ENCODE data around the gene C5orf46.

C5orf46 gene

DNA sequence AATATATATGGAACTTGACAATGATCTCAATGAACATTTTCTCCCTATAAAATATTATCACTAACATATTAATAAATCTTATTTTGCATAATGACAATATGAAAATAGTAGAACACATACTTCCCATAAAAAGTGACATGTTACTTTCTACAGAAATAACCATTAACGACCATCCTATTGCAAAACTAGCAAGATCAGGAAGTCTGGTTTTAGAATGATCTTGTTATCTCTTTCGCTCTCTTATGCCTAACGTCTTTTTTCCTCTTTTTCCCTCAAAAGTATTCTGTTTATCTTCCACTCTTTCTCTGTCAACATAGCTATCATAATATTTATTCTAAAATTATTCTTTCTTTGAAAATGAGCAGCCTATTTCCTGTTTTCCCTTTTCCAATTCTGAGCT lies 21.6 kb upstream of the C5orf46 start:
- no peak for ATAC-seq
- TF ChIP-seq ZNF70 (CRISPR knock-in tag; IDR thresholded peaks at IDR 0.05), result no peak
- no peak for TF ChIP-seq PPARA (CRISPR knock-in tag; IDR thresholded peaks at IDR 0.05; ENCODE audit: borderline replicate concordance)
- no peak for TF ChIP-seq ZNF8 (CRISPR knock-in tag; IDR thresholded peaks at IDR 0.05)
- no peak for TF ChIP-seq OSR1 (CRISPR knock-in tag; IDR thresholded peaks at IDR 0.05)
- TF ChIP-seq ISL1 (CRISPR knock-in tag; IDR thresholded peaks at IDR 0.05), result no peak
- TF ChIP-seq, protein P1, sequence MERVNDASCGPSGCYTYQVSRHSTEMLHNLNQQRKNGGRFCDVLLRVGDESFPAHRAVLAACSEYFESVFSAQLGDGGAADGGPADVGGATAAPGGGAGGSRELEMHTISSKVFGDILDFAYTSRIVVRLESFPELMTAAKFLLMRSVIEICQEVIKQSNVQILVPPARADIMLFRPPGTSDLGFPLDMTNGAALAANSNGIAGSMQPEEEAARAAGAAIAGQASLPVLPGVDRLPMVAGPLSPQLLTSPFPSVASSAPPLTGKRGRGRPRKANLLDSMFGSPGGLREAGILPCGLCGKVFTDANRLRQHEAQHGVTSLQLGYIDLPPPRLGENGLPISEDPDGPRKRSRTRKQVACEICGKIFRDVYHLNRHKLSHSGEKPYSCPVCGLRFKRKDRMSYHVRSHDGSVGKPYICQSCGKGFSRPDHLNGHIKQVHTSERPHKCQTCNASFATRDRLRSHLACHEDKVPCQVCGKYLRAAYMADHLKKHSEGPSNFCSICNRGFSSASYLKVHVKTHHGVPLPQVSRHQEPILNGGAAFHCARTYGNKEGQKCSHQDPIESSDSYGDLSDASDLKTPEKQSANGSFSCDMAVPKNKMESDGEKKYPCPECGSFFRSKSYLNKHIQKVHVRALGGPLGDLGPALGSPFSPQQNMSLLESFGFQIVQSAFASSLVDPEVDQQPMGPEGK (CRISPR knock-in tag; IDR thresholded peaks at IDR 0.05; ENCODE audit: borderline replicate concordance), result no peak
- TF ChIP-seq, protein P2, sequence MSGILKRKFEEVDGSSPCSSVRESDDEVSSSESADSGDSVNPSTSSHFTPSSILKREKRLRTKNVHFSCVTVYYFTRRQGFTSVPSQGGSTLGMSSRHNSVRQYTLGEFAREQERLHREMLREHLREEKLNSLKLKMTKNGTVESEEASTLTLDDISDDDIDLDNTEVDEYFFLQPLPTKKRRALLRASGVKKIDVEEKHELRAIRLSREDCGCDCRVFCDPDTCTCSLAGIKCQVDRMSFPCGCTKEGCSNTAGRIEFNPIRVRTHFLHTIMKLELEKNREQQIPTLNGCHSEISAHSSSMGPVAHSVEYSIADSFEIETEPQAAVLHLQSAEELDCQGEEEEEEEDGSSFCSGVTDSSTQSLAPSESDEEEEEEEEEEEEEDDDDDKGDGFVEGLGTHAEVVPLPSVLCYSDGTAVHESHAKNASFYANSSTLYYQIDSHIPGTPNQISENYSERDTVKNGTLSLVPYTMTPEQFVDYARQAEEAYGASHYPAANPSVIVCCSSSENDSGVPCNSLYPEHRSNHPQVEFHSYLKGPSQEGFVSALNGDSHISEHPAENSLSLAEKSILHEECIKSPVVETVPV (CRISPR knock-in tag; IDR thresholded peaks at IDR 0.05), result no peak
- no peak for TF ChIP-seq TOX (CRISPR knock-in tag; IDR thresholded peaks at IDR 0.05; ENCODE audit: borderline replicate concordance)
- TF ChIP-seq TCF4 (CRISPR knock-in tag; IDR thresholded peaks at IDR 0.05; ENCODE audit: borderline replicate concordance), result no peak
- TF ChIP-seq SNAI2 (CRISPR knock-in tag; IDR thresholded peaks at IDR 0.05), result no peak
- TF ChIP-seq ZFP30 (CRISPR knock-in tag; IDR thresholded peaks at IDR 0.05), result no peak
- no peak for TF ChIP-seq ESRRG (CRISPR knock-in tag; IDR thresholded peaks at IDR 0.05)
- no peak for TF ChIP-seq CSDC2 (CRISPR knock-in tag; IDR thresholded peaks at IDR 0.05)
- TF ChIP-seq ARNTL (CRISPR knock-in tag; IDR thresholded peaks at IDR 0.05; ENCODE audit: borderline replicate concordance, low read depth), result no peak
- TF ChIP-seq GLIS3 (CRISPR knock-in tag; IDR thresholded peaks at IDR 0.05), result no peak
- no peak for TF ChIP-seq ZC3H10 (CRISPR knock-in tag; IDR thresholded peaks at IDR 0.05)
- TF ChIP-seq, protein P3, sequence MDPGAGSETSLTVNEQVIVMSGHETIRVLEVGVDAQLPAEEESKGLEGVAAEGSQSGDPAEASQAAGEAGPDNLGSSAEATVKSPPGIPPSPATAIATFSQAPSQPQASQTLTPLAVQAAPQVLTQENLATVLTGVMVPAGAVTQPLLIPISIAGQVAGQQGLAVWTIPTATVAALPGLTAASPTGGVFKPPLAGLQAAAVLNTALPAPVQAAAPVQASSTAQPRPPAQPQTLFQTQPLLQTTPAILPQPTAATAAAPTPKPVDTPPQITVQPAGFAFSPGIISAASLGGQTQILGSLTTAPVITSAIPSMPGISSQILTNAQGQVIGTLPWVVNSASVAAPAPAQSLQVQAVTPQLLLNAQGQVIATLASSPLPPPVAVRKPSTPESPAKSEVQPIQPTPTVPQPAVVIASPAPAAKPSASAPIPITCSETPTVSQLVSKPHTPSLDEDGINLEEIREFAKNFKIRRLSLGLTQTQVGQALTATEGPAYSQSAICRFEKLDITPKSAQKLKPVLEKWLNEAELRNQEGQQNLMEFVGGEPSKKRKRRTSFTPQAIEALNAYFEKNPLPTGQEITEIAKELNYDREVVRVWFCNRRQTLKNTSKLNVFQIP (CRISPR knock-in tag; IDR thresholded peaks at IDR 0.05; ENCODE audit: borderline replicate concordance, low read depth), result no peak
- no peak for TF ChIP-seq ZNF565 (CRISPR knock-in tag; conservative IDR thresholded peaks at IDR 0.05; ENCODE audit: low read depth)
- TF ChIP-seq, protein P4, sequence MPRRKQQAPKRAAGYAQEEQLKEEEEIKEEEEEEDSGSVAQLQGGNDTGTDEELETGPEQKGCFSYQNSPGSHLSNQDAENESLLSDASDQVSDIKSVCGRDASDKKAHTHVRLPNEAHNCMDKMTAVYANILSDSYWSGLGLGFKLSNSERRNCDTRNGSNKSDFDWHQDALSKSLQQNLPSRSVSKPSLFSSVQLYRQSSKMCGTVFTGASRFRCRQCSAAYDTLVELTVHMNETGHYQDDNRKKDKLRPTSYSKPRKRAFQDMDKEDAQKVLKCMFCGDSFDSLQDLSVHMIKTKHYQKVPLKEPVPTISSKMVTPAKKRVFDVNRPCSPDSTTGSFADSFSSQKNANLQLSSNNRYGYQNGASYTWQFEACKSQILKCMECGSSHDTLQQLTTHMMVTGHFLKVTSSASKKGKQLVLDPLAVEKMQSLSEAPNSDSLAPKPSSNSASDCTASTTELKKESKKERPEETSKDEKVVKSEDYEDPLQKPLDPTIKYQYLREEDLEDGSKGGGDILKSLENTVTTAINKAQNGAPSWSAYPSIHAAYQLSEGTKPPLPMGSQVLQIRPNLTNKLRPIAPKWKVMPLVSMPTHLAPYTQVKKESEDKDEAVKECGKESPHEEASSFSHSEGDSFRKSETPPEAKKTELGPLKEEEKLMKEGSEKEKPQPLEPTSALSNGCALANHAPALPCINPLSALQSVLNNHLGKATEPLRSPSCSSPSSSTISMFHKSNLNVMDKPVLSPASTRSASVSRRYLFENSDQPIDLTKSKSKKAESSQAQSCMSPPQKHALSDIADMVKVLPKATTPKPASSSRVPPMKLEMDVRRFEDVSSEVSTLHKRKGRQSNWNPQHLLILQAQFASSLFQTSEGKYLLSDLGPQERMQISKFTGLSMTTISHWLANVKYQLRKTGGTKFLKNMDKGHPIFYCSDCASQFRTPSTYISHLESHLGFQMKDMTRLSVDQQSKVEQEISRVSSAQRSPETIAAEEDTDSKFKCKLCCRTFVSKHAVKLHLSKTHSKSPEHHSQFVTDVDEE (CRISPR knock-in tag; IDR thresholded peaks at IDR 0.05), result no peak
- TF ChIP-seq, protein P5, sequence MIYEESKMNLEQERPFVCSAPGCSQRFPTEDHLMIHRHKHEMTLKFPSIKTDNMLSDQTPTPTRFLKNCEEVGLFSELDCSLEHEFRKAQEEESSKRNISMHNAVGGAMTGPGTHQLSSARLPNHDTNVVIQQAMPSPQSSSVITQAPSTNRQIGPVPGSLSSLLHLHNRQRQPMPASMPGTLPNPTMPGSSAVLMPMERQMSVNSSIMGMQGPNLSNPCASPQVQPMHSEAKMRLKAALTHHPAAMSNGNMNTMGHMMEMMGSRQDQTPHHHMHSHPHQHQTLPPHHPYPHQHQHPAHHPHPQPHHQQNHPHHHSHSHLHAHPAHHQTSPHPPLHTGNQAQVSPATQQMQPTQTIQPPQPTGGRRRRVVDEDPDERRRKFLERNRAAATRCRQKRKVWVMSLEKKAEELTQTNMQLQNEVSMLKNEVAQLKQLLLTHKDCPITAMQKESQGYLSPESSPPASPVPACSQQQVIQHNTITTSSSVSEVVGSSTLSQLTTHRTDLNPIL (CRISPR knock-in tag; IDR thresholded peaks at IDR 0.05; ENCODE audit: low read depth), result no peak

DNA sequence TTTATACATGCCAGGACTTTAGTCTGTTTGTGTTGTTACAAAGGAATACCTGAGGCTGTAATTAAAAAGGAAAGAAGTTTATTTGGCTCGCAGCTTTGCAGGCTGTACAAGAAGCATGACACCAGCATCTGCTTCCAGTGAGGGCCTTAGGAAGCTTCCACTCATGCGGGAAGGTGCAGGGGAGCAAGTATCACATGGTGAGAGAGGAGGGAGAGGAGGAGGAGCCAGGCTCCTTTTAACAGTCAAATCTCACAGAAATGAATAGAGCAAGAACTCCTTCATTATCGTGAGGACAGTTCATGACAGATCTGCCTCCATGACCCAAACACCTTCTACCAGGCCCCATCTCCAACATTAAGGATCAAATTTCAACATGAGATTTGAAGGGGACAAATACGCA lies 18.7 kb upstream of the C5orf46 start:
- TF ChIP-seq PPARA (CRISPR knock-in tag; IDR thresholded peaks at IDR 0.05; ENCODE audit: borderline replicate concordance) (no peak), ZNF8 (CRISPR knock-in tag; IDR thresholded peaks at IDR 0.05) (no peak), OSR1 (CRISPR knock-in tag; IDR thresholded peaks at IDR 0.05) (no peak), ZNF70 (CRISPR knock-in tag; IDR thresholded peaks at IDR 0.05) (no peak), BACH2 (CRISPR knock-in tag; IDR thresholded peaks at IDR 0.05; ENCODE audit: borderline replicate concordance) (no peak), RARB (CRISPR knock-in tag; IDR thresholded peaks at IDR 0.05) (no peak), ESRRG (CRISPR knock-in tag; IDR thresholded peaks at IDR 0.05) (no peak), ISL1 (CRISPR knock-in tag; IDR thresholded peaks at IDR 0.05) (no peak), ZFP3 (CRISPR knock-in tag; IDR thresholded peaks at IDR 0.05) (no peak), SNAI2 (CRISPR knock-in tag; IDR thresholded peaks at IDR 0.05) (no peak)
- TF ChIP-seq, protein P3 (CRISPR knock-in tag; IDR thresholded peaks at IDR 0.05; ENCODE audit: borderline replicate concordance, low read depth), result no peak
- TF ChIP-seq, protein P1 (CRISPR knock-in tag; IDR thresholded peaks at IDR 0.05; ENCODE audit: borderline replicate concordance), result no peak
- no peak for ATAC-seq

Measured in SK-N-SH treated with all-trans-retinoic acid at 6 μM for 48 hours (cell line).